OCI-LY7 (cell line): Measurements from ENCODE around the gene HTT-AS. TPM values are rescaled to one million over a fixed set of nuclear protein-coding genes. Genes with fewer than 3 reads are reported as not detected.

Experiments used
- BruUV-seq: library from RNA; stranded (reverse); fragments of 400-500 nt; replicated peaks from 2 replicates; lab custom pipeline; 2021; lab: Mats Ljungman, UMichigan
- CTCF ChIA-PET: fragments of 300-600 bp; sonication (Branson Sonifier 250); formaldehyde crosslinking; loops from one replicate; lab custom pipeline; 2022; ENCODE audit warnings: antibody characterized with exemption; ENCODE audit not compliant: unreplicated experiment; lab: Charles Lee
- POLR2A ChIA-PET: fragments of 300-600 bp; sonication (Branson Sonifier 250); formaldehyde crosslinking; loops from one replicate; lab custom pipeline; 2022; ENCODE audit warnings: antibody characterized with exemption; lab: Charles Lee
- DNase-seq: peaks from one replicate; pipeline ENCODE4 v3.0.0-alpha.2; 2015; ENCODE audit warnings: low spot score
- H2AFZ ChIP-seq: fragments of 200-600 bp; sonication (generic), shearing (Covaris generic); 2 replicates; pipeline ENCODE4 v1.6.1; 2014; ENCODE audit warnings: mild to moderate bottlenecking, antibody characterized with exemption, low read length, moderate library complexity
- H3K27ac ChIP-seq: fragments of 200-600 bp; sonication (generic); 2 replicates; pipeline ENCODE4 v1.5.1; 2014; ENCODE audit warnings: mixed run types, low read depth, mild to moderate bottlenecking, moderate library complexity, low read length, inconsistent platforms; ENCODE audit not compliant: poor library complexity, severe bottlenecking
- H3K36me3 ChIP-seq: fragments of 200-600 bp; sonication (generic); 2 replicates; pipeline ENCODE4 v1.6.1; 2014; ENCODE audit warnings: mild to moderate bottlenecking, antibody characterized with exemption, low read length, moderate library complexity, mixed read lengths; ENCODE audit not compliant: insufficient read depth
- H3K4me1 ChIP-seq: fragments of 200-600 bp; sonication (generic); 2 replicates; pipeline ENCODE4 v1.5.1; 2014; ENCODE audit warnings: mild to moderate bottlenecking, low read length; ENCODE audit not compliant: insufficient read depth, poor library complexity, severe bottlenecking
- H3K4me2 ChIP-seq: fragments of 200-600 bp; sonication (generic); 2 replicates; pipeline ENCODE4 v1.6.1; 2014; ENCODE audit warnings: mild to moderate bottlenecking, low read length
- H3K4me3 ChIP-seq: fragments of 200-600 bp; sonication (generic); 2 replicates; pipeline ENCODE4 v1.5.1; 2014; ENCODE audit warnings: mild to moderate bottlenecking, low read depth, low read length; ENCODE audit not compliant: poor library complexity, severe bottlenecking
- H3K79me2 ChIP-seq: fragments of 200-600 bp; sonication (generic); 2 replicates; pipeline ENCODE4 v1.6.1; 2016; ENCODE audit warnings: low read depth, mild to moderate bottlenecking, low read length, moderate library complexity, mixed read lengths; ENCODE audit not compliant: insufficient read depth
- H3K9me2 ChIP-seq: fragments of 200-600 bp; sonication (generic); 2 replicates; pipeline ENCODE4 v1.6.1; 2016; ENCODE audit warnings: mild to moderate bottlenecking, low read length, mixed read lengths; ENCODE audit not compliant: insufficient read depth
- H3K9me3 ChIP-seq: fragments of 200-600 bp; sonication (generic); 2 replicates; pipeline ENCODE4 v1.6.1; 2014; ENCODE audit warnings: mild to moderate bottlenecking, mixed run types, low read length, mixed read lengths
- H4K20me1 ChIP-seq: fragments of 200-600 bp; sonication (generic); 2 replicates; pipeline ENCODE4 v1.6.1; 2014; ENCODE audit warnings: mild to moderate bottlenecking, antibody characterized with exemption, low read length, moderate library complexity, mixed read lengths; ENCODE audit not compliant: insufficient read depth
- EZH2phosphoT487 ChIP-seq: fragments of 200-600 bp; sonication (generic); IDR thresholded peaks from 2 replicates; pipeline ENCODE4 v1.6.1; 2018; ENCODE audit warnings: low read depth, borderline replicate concordance, mild to moderate bottlenecking, mixed run types, antibody characterized with exemption, low read length, moderate library complexity, mixed read lengths
- intact Hi-C: fragments of 100-400 bp; cut with micrococcal nuclease; formaldehyde crosslinking; loops from one replicate; pipeline ENCODE4 v1.10.0; 2022; ENCODE audit not compliant: unreplicated experiment
- total RNA-seq, 2 experiments: library from RNA; depleted of rRNA in 1 of 2; stranded (reverse); fragments of >200 nt in 1 of 2; shearing (Covaris generic) in 1 of 2; gene quantifications; 2 replicates each; pipeline ENCODE4 v1.2.3, GENCODE V29; 2014 to 2022
- TF ChIP-seq, protein P1 (sequence below): fragments of 200-600 bp; sonication (generic); conservative IDR thresholded peaks from 2 replicates; pipeline ENCODE4 v1.5.1; 2014; ENCODE audit warnings: mild to moderate bottlenecking, antibody characterized with exemption, low read length, moderate library complexity, mixed read lengths

The HTT-AS gene
- total RNA-seq, 2 experiments from 2014 or later: not detected

DNA sequence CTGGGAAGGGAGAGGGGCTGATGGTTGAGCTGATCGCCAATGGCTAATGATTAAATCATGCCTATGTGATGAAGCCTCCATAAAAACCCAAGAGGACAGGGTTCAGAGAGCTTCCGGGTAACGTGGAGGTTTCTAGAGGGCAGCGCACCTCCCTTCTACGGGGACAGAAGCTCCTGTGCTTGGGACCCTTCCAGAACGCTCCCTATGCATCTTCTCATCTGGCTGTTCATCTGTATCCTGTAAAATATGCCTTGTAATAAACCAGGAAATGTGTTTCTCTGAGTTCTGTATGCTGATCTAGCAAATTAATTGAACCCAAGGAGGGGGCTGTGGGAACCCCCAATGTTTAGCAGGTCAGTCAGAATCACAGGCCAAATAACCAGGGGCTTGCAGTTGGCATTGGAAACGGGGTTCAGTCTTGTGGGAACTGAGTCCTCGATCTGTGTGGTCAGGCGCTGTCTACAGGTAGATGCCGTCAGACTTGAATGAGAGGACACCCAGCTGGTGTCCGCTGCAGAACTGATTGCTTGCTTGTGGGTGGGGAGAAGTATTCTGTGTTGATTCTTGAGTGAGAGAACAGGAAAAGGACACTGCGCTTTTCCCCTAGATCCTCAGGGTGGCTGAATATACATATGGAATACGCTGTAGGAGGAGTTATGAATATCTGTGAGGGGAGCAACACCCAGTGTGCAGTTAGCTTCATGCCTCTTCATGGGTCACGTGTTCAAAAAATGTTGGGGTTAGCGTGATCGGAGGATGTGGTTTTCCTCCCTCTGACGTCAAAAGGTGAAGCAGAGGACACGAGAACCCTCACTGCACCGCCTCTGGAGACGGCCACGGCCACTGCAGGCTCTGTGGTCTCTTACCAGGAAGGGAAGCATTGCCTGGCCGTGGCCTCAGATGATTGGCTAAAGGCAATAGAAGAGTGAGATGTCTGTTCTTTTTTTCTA is 29.2 kb downstream of the HTT-AS start:
- intact Hi-C loops: loop anchor here (5.0 kb wide), 1 partner anchor 92 kb away; no protein-coding TSS in a partner anchor
- ChIA-PET CTCF (no interaction called here), POLR2A (interaction anchor here (0.6 kb wide), 1 partner anchor 21 kb away, joined by 4 read pairs; no protein-coding TSS in a partner anchor)
- Histone ChIP-seq H3K79me2 (no peaks in the 10 kb centered on the region), H3K36me3 (no peaks in the 10 kb centered on the region), H2AFZ (peak overlapping the region; percentile 66; the same call in 1 of the 2 replicates), H3K4me1 (peaks cover 66% of the 10 kb centered on the region), H3K4me2 (peak overlapping the region; percentile 36; the same call in 1 of the 2 replicates), H3K27ac (peak overlapping the region; percentile 80), H4K20me1 (no peaks in the 10 kb centered on the region), H3K9me2 (no peaks in the 10 kb centered on the region), H3K9me3 (no peaks in the 10 kb centered on the region), H3K4me3 (no peak overlapping the region)
- TF ChIP-seq, protein P1, sequence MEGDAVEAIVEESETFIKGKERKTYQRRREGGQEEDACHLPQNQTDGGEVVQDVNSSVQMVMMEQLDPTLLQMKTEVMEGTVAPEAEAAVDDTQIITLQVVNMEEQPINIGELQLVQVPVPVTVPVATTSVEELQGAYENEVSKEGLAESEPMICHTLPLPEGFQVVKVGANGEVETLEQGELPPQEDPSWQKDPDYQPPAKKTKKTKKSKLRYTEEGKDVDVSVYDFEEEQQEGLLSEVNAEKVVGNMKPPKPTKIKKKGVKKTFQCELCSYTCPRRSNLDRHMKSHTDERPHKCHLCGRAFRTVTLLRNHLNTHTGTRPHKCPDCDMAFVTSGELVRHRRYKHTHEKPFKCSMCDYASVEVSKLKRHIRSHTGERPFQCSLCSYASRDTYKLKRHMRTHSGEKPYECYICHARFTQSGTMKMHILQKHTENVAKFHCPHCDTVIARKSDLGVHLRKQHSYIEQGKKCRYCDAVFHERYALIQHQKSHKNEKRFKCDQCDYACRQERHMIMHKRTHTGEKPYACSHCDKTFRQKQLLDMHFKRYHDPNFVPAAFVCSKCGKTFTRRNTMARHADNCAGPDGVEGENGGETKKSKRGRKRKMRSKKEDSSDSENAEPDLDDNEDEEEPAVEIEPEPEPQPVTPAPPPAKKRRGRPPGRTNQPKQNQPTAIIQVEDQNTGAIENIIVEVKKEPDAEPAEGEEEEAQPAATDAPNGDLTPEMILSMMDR: no peak
- no peak for TF ChIP-seq EZH2phosphoT487
- BruUV-seq: no TSS peak
- no peak for DNase-seq

DNA sequence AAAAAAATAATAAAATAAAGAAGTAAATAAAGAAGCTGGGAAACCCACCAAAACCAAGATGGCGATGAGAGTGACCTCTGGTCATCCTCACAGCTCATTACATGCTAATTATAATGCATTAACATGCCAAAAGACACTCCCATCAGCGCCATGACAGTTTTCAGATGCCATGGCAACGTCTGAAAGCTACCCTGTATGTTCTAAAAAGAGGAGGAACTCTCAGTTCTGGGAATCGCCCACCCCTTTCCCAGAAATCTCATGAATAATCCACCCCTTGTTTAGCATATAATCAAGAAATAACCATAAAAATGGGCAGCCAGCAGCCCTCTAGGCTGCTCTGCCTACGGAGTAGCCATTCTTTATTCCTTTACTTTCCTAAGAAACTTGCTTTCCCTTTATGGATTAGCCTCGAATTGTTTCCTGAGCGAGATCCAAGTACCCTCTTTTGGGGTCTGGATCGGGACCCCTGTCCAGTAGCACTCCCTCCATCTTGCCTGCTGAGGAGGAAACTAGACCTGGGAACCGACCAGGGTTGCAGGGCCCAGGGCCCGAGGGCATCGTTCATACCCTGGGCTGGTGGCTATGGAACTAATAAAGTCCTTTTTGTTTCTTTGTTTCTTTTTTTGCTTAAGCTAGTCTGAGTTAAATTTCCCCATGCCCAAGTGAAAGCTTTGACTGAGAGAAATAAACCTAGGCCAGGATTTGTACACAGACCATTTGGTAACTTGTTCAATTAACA is 30.9 kb downstream of the HTT-AS start:
- POLR2A ChIA-PET: no interaction called here
- Histone ChIP-seq H3K4me3 (no peak overlapping the region), H3K9me3 (no peaks in the 10 kb centered on the region), H3K4me2 (no peak overlapping the region), H3K4me1 (peaks cover 62% of the 10 kb centered on the region), H4K20me1 (no peaks in the 10 kb centered on the region), H3K79me2 (no peaks in the 10 kb centered on the region), H3K36me3 (no peaks in the 10 kb centered on the region), H3K9me2 (no peaks in the 10 kb centered on the region), H3K27ac (no peak overlapping the region), H2AFZ (no peak overlapping the region)
- TF ChIP-seq EZH2phosphoT487: no peak
- TF ChIP-seq, protein P1: no peak
- CTCF ChIA-PET: no interaction called here
- intact Hi-C loops: no loop called here
- DNase-seq: no peak
- no TSS peak for BruUV-seq
